Fibroblast of mammary gland (primary cell): ENCODE measurements around the gene RARA.
"Not testable (repeated sequence)": the region's sequence is repeated elsewhere in the genome, so short reads cannot be mapped to it uniquely, and the experiment has no call there.

Source experiments
- DNase-seq: peaks from one replicate; pipeline ENCODE4 v3.0.0-alpha.2; 2010; ENCODE audit warnings: low read depth
- H3K4me3 ChIP-seq: 2 replicates; pipeline ENCODE4 v1.5.1; 2011; ENCODE audit warnings: low read depth, mild to moderate bottlenecking, low read length, moderate library complexity; ENCODE audit not compliant: control insufficient read depth
- TF ChIP-seq, protein P1 (sequence below): conservative IDR thresholded peaks from 2 replicates; pipeline ENCODE4 v1.5.1; 2011; ENCODE audit warnings: low read depth, low read length, inconsistent platforms; ENCODE audit not compliant: control insufficient read depth, insufficient read depth

RARA gene

DNA sequence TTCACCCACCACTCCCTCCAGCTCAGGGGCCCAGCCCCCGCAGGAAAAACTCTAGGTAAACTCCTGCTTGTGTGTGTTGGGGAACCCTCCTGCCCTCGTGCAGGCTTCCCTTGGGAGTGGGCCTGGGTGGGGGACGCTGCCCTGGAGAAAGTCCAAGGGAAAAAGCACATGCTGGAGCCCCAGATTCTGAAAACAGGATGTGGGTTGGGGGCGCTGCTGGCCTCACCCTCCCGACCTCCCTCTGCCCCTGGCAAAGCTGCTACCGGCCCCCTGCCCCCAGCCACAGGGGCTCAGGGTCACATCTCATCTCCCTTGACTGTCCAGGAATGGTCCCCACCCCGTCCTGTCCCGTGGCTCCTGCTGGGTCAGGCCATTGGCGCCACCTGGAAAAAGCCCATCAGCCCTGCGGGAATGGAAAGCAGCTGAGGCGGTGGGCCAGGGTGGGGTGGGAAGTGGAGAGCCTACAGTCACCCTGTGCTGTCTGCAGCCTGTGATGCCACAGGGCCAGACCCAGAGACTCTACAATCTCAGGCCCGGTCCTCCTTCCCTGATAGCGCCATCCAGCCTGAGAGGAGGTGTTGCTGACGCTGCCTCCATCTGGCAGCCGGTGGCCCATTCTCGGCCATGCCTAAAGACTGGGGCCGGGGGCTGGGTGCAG is 58.0 kb downstream of the RARA start:
- no peak overlapping the region for H3K4me3 ChIP-seq
- DNase-seq = no peak
- TF ChIP-seq, protein P1, sequence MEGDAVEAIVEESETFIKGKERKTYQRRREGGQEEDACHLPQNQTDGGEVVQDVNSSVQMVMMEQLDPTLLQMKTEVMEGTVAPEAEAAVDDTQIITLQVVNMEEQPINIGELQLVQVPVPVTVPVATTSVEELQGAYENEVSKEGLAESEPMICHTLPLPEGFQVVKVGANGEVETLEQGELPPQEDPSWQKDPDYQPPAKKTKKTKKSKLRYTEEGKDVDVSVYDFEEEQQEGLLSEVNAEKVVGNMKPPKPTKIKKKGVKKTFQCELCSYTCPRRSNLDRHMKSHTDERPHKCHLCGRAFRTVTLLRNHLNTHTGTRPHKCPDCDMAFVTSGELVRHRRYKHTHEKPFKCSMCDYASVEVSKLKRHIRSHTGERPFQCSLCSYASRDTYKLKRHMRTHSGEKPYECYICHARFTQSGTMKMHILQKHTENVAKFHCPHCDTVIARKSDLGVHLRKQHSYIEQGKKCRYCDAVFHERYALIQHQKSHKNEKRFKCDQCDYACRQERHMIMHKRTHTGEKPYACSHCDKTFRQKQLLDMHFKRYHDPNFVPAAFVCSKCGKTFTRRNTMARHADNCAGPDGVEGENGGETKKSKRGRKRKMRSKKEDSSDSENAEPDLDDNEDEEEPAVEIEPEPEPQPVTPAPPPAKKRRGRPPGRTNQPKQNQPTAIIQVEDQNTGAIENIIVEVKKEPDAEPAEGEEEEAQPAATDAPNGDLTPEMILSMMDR = no peak

DNA sequence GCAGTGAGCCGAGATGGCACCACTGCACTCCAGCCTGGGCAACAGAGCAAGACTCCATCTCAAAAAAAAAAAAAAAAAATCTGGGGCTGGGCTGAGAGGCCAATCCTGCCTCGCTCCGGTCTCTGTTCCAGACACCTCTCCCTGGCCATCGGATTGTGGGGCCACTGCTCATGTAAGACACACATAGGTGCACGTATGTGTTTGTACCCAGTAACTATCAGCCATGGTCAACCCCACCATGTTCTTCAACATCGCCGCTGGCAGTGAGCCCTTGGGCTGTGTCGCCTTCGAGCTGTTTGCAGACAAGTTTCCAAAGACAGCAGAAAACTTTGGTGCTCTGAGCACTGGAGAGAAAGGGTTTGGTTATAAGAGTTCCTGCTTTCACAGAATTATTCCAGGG is 58.7 kb downstream of the RARA start:
- not testable (repeated sequence) for H3K4me3 ChIP-seq, DNase-seq

DNA sequence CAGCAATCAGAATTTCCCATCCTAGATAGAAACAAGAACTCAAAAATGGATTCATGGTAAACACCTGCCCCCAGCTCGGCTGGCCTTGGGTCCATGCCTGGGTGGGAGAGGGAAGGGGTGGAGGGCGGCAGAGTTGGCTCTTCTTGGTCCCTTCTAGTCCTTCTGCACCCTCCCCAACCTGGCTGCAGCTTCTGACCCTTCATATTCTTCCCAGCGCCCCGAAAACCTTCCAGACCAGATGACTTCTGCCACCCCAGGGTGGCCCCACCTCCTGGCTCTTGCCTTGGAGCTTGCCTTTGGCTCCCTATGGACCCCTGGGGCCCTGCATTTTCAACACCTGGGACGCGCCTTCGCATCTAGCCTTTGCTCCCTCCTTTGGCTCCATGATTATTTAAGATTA is 60.9 kb downstream of the RARA start:
- DNase-seq = no peak
- TF ChIP-seq, protein P1 = no peak
- no peak overlapping the region for H3K4me3 ChIP-seq

DNA sequence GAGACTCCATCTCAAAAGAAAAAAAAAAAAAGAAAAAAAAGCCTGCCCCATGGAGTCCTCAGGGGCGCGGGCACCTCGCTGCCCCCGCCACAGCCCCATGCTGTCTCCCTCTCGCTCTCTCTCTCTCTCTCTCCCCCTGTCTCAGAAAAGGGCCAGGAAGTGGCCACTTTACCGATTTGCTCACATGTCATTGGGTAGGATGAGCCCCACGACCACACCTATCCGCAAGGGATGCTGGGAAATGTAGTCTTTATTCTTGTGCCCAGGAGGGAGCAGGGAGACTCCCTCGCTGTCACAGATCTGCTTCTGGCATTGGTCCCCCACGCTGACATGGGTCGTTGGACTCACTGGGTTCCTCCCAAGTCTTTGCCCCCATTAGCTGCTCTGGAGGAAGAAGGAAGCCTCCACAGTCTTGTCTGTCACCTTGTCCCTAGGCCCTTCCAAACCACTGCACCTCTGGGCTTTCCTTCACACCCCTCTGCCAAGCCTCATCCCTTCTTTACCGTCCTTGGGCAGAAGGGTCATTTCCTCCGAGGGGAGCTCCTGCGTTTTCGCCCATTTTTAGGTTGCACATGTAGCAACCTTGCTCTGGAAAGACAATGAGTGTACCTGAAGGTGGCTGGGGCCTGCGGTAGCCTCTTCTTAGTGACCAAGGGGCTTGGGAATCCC is 62.4 kb downstream of the RARA start:
- DNase-seq = no peak
- TF ChIP-seq, protein P1 = no peak
- H3K4me3 ChIP-seq = no peak overlapping the region

DNA sequence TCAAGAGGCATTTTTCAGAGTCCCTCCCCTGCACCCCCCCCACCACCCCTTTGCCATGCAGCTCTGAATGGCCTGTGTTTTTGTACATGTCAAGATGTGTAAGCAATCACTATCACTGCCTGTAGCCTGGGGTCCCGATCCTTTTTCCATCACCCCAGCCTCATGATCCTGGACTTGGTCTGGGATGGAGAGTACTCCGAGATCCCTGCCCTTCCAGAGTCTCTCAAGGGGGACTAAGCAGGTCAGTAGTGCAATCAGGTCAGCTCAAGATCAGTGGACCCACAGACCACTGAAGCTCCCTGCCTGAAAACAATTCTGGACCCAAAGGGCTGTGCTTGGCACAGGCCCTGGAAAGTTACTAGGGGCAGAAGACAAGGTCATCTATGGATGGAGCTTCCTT is 63.1 kb downstream of the RARA start:
- no peak overlapping the region for H3K4me3 ChIP-seq

DNA sequence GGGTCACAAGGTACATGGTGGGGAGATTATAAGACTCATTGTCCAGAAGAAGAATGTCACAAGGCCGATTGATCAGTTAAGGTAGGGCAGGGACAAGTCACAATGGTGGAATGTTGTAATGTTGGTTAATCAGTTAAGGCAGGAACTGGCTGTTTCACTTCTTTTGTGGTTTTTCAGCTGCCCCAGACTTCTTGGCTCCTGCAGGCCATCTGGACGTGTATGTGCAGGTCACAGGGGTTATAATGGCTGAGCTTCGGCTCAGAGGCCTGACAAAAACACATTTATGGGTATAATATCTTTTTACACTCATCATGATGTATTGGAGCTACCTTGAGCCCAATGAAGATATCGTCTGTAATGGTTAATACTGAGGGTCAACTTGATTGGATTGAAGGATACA is 63.7 kb downstream of the RARA start:
- H3K4me3 ChIP-seq = not testable (repeated sequence)
- DNase-seq = peak; percentile 33

More for the DNA sequence above, 63.1 kb downstream of the RARA start:
- TF ChIP-seq, protein P1 = no peak
- no peak for DNase-seq

DNA sequence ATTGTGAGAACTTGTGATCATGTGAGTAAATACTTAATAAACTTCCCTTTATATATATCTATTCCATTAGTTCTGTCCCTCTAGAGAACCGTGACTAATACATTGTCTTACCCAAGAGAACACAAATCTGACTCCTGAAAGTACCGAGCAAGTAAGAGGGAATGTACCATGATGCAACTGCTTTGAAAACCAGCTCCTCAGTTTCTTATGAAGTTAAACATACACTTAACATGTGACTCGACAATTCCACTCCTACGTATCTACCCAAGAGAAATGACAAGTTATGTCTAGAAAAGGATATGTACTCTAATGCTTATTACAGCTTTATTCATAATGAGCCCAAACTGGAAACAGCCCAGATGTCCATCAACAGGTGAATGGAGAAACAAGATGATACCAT is 64.3 kb downstream of the RARA start:
- TF ChIP-seq, protein P1 = no peak
- DNase-seq = peak; percentile 95

DNA sequence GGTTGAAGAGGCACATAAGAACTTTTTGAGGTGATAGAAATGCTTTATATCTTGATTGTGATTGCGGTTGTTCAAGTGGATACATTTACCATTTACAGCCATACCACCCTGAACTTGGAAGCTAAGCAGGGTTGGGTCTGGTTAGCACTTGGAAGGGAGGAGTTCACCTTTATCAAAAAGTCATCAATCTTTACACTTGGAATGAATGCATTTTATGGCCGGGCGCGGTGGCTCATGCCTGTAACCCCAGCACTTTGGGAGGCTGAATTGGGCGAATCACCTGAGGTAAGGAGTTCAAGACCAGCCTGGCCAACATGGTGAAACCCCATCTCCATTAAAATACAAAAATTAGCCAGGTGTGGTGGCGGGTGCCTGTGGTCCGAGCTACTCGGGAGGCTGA is 65.0 kb downstream of the RARA start:
- TF ChIP-seq, protein P1 = no peak
- no peak for DNase-seq
- H3K4me3 ChIP-seq = no peak overlapping the region

More for the DNA sequence above, 64.3 kb downstream of the RARA start:
- H3K4me3 ChIP-seq = no peak overlapping the region
